Endothelial cell of umbilical vein (primary cell): ENCODE results near the gene DYNLT5. TPM values are rescaled to one million over a fixed set of nuclear protein-coding genes. Genes with fewer than 3 reads are reported as not detected.
"Not testable (repeated sequence)": the region's sequence is repeated elsewhere in the genome, so short reads cannot be mapped to it uniquely, and the experiment has no call there.

Experiments
- BruUV-seq: library from RNA; stranded (reverse); fragments of 400-500 nt; replicated peaks from 2 replicates; lab custom pipeline; 2021; lab: Mats Ljungman, UMichigan
- CTCF ChIA-PET: fragments of 300-600, 350-600 bp; sonication (Branson Sonifier 250); formaldehyde crosslinking; loops from one replicate; lab custom pipeline; 2021; ENCODE audit warnings: antibody characterized with exemption, inconsistent platforms; lab: Charles Lee
- POLR2A ChIA-PET: fragments of 300-600, 350-600 bp; sonication (Branson Sonifier 250); formaldehyde crosslinking; loops from one replicate; lab custom pipeline; 2021; ENCODE audit warnings: antibody characterized with exemption, inconsistent platforms; lab: Charles Lee
- DNase-seq: peaks from one replicate; pipeline ENCODE4 v3.0.0-alpha.2; 2011; ENCODE audit warnings: low read depth, low spot score
- FAIRE-seq: peaks from 2 replicates; lab custom pipeline; 2011; peaks lifted over from hg19 to GRCh38; lab: Jason Lieb, UNC
- H2AFZ ChIP-seq: 2 replicates; pipeline ENCODE4 v1.6.0; 2012; ENCODE audit warnings: low read depth, low read length, control low read depth, inconsistent platforms
- H3K27ac ChIP-seq: 2 replicates; pipeline ENCODE4 v1.5.1; 2011; ENCODE audit warnings: low read depth, mild to moderate bottlenecking, control low read depth, low read length, moderate library complexity; ENCODE audit not compliant: insufficient read depth
- H3K27me3 ChIP-seq, 2 experiments: 2 replicates each; pipeline versions ENCODE4 v1.6.0 to v1.6.1; 2011; ENCODE audit warnings: low read length in 2 of 2, mixed read lengths in 1 of 2; ENCODE audit not compliant: control insufficient read depth in 2 of 2, insufficient read depth in 2 of 2
- H3K36me3 ChIP-seq, 2 experiments: 2 replicates in 1 of 2; 3 replicates in 1 of 2; pipeline ENCODE4 v1.5.1; 2011; ENCODE audit warnings: low read length in 2 of 2, mild to moderate bottlenecking in 1 of 2, moderate library complexity in 1 of 2; ENCODE audit not compliant: control insufficient read depth in 2 of 2, insufficient read depth in 2 of 2; ENCODE audit errors: extremely low read depth in 1 of 2
- H3K4me1 ChIP-seq: 3 replicates; pipeline ENCODE4 v1.5.1; 2011; ENCODE audit warnings: mild to moderate bottlenecking, low read length; ENCODE audit not compliant: control insufficient read depth, insufficient read depth; ENCODE audit errors: extremely low read depth
- H3K4me2 ChIP-seq: 2 replicates; pipeline ENCODE4 v1.6.1; 2011; ENCODE audit warnings: low read length, control low read depth, mixed read lengths; ENCODE audit not compliant: insufficient read depth
- H3K4me3 ChIP-seq, 3 experiments: fragments of 200-600 bp in 1 of 3; sonication (generic), shearing (Covaris generic) in 1 of 3; replicated peaks in 1 of 3; 2 replicates each; pipeline ENCODE4 v1.5.1; 2011 to 2016; ENCODE audit warnings: control low read depth in 3 of 3, low read length in 3 of 3, mild to moderate bottlenecking in 2 of 3, inconsistent platforms in 1 of 3, low read depth in 1 of 3, moderate library complexity in 1 of 3; ENCODE audit not compliant: insufficient read depth in 1 of 3
- H3K79me2 ChIP-seq: 2 replicates; pipeline ENCODE4 v1.6.0; 2012; ENCODE audit warnings: low read length, inconsistent platforms; ENCODE audit not compliant: control insufficient read depth, insufficient read depth
- H3K9ac ChIP-seq: replicated peaks from 2 replicates; pipeline ENCODE3; 2011; ENCODE audit warnings: low read length, control low read depth; ENCODE audit not compliant: insufficient read depth; ENCODE audit errors: extremely low read depth
- H3K9me1 ChIP-seq: replicated peaks from 3 replicates; pipeline ENCODE4 v1.6.0; 2011; ENCODE audit warnings: mild to moderate bottlenecking, low read length; ENCODE audit not compliant: control insufficient read depth, insufficient read depth; ENCODE audit errors: extremely low read depth
- H3K9me3 ChIP-seq: replicated peaks from 2 replicates; pipeline ENCODE4 v1.5.1; 2012; ENCODE audit warnings: low read length, inconsistent platforms; ENCODE audit not compliant: control insufficient read depth, insufficient read depth
- H4K20me1 ChIP-seq: replicated peaks from 2 replicates; pipeline ENCODE3; 2011; ENCODE audit warnings: mild to moderate bottlenecking, low read length; ENCODE audit not compliant: control insufficient read depth, insufficient read depth; ENCODE audit errors: extremely low read depth
- CTCF ChIP-seq, 2 donors: IDR thresholded peaks; 1 replicate in 1 of 2; 2 replicates in 1 of 2; pipeline ENCODE4 v1.5.1; 2011; ENCODE audit warnings: low read length in 2 of 2, mild to moderate bottlenecking in 2 of 2, moderate library complexity in 2 of 2, control low read depth in 1 of 2, inconsistent platforms in 1 of 2, low read depth in 1 of 2; ENCODE audit not compliant: insufficient read depth in 1 of 2; ENCODE audit errors: extremely low read depth in 1 of 2
- EZH2 ChIP-seq: IDR thresholded peaks from 2 replicates; pipeline ENCODE4 v1.6.1; 2012; ENCODE audit warnings: borderline replicate concordance, low read depth, mild to moderate bottlenecking, moderate library complexity, low read length, inconsistent platforms; ENCODE audit not compliant: severe bottlenecking
- FOS ChIP-seq: IDR thresholded peaks from 2 replicates; pipeline ENCODE4 v1.6.1; 2011; ENCODE audit warnings: mild to moderate bottlenecking, low read length, moderate library complexity, borderline replicate concordance; ENCODE audit not compliant: insufficient read depth
- GATA2 ChIP-seq: IDR thresholded peaks from 2 replicates; pipeline ENCODE4 v1.7.0; 2011; ENCODE audit warnings: low read depth, mild to moderate bottlenecking, moderate library complexity, mixed read lengths, low read length; ENCODE audit not compliant: insufficient read length, insufficient read depth
- JUN ChIP-seq: IDR thresholded peaks from 2 replicates; pipeline ENCODE4 v1.6.1; 2011; ENCODE audit warnings: borderline replicate concordance, low read depth; ENCODE audit not compliant: insufficient read length, insufficient read depth
- MAX ChIP-seq: IDR thresholded peaks from 2 replicates; pipeline ENCODE4 v1.6.1; 2011; ENCODE audit not compliant: insufficient read depth, insufficient read length
- MYC ChIP-seq: IDR thresholded peaks from one replicate; pipeline ENCODE4 v1.6.1; 2011; ENCODE audit warnings: mild to moderate bottlenecking, low read depth, low read length
- POLR2A ChIP-seq: IDR thresholded peaks from 2 replicates; pipeline ENCODE4 v1.6.1; 2012; ENCODE audit warnings: low read depth, mild to moderate bottlenecking, control low read depth, low read length
- POLR2AphosphoS5 ChIP-seq: IDR thresholded peaks from 2 replicates; pipeline ENCODE4 v1.6.1; 2012; ENCODE audit warnings: low read depth, mild to moderate bottlenecking, control low read depth, low read length, moderate library complexity; ENCODE audit not compliant: insufficient read depth
- dilution Hi-C: fragments of 300-500 bp; cut with MboI; formaldehyde crosslinking; loops from one replicate; pipeline ENCODE4 v1.15.0; 2019; ENCODE audit warnings: low sequenced_read_pairs; ENCODE audit not compliant: extremely low pct_ligation_motif_present
- intact Hi-C: fragments of 100-400 bp; cut with micrococcal nuclease; formaldehyde crosslinking; loops from one replicate; pipeline ENCODE4 v1.10.0; 2022
- polyA plus RNA-seq, 4 experiments: library from polyadenylated mRNA; depleted of rRNA in 3 of 4; stranded (reverse) in 3 of 4; unstranded in 1 of 4; fragments of >200 nt; gene quantifications; 2 replicates each; pipeline versions ENCODE4 v1.2.1 to v1.2.3, GENCODE V29; 2011 to 2012; ENCODE audit warnings: missing spikeins in 1 of 4
- total RNA-seq: library from RNA; stranded (reverse); gene quantifications from 2 replicates; pipeline ENCODE4 v1.2.3, GENCODE V29; 2021

DYNLT5 gene
- total and polyA plus RNA-seq, 2 donors (not counting 3 experiments of a cell fraction or from before 2014, with no cell fraction given), result 4.0 to 4.5 TPM

- CTCF ChIA-PET, result interaction anchor here (0.6 to 5.7 kb wide), 7 partner anchors 10 to 282 kb away, joined by 3 to 80 read pairs (median 5); no protein-coding TSS in a partner anchor
- FAIRE-seq, H3K27me3 ChIP-seq, H3K79me2 ChIP-seq, POLR2A ChIA-PET, H3K9me1 ChIP-seq, H3K36me3 ChIP-seq, H3K4me3 ChIP-seq, H3K9me3 ChIP-seq, dilution Hi-C loops, H4K20me1 ChIP-seq, H3K9ac ChIP-seq, H2AFZ ChIP-seq: not testable (repeated sequence)
- Histone ChIP-seq H3K4me1 (peaks cover 49% of the 10 kb centered on the region), H3K27ac (peak overlapping the region; percentile 83), H3K4me2 (peak overlapping the region; percentile 13)
- intact Hi-C loops, result loop anchor here (1.0 to 5.0 kb wide), 15 partner anchors 24 to 1308 kb away; partner anchors contain the start of genes DYNLT5, LEPR and LEPROT
- TF ChIP-seq JUN, result peak; percentile 18
- BruUV-seq, result TSS peak; percentile 83
- peak; percentile 90 for DNase-seq
Measured at GRCh38 chr1:66728716-66729115, 23.5 kb upstream of the DYNLT5 start.

GRCh38 chr1:66729119-66729518 is 23.1 kb upstream of the DYNLT5 start:
- CTCF ChIA-PET, result interaction anchor here (0.9 to 1.7 kb wide), 5 partner anchors 9 to 283 kb away, joined by 3 to 7 read pairs (median 4); no protein-coding TSS in a partner anchor
- peak overlapping the region; percentile 83 for H3K27ac ChIP-seq
- no TSS peak for BruUV-seq
- intact Hi-C loops, result loop anchor here (1.0 to 5.0 kb wide), 15 partner anchors 23 to 1308 kb away; partner anchors contain the start of genes DYNLT5, LEPR and LEPROT
- POLR2A ChIA-PET, result no interaction called here
- FAIRE-seq (peak; percentile 89), DNase-seq (peak; percentile 99)
- no peaks in the 10 kb centered on the region for H3K36me3 ChIP-seq
- dilution Hi-C loops, result no loop called here
- H3K4me3 ChIP-seq, result peak overlapping the region in 1 of 3 experiments; percentile 12
- no peaks in the 10 kb centered on the region for H3K9me1 ChIP-seq
- H3K4me1 ChIP-seq, result peaks cover 49% of the 10 kb centered on the region
- no peaks in the 10 kb centered on the region for H3K27me3 ChIP-seq
- peak overlapping the region; percentile 60 for H3K4me2 ChIP-seq
- H3K79me2 ChIP-seq, result no peaks in the 10 kb centered on the region
- no peaks in the 10 kb centered on the region for H3K9me3 ChIP-seq
- no peak overlapping the region for H2AFZ ChIP-seq
- TF ChIP-seq GATA2 (peak; percentile 99), POLR2A (peak; percentile 83), MYC (no peak), FOS (peak; percentile 78), POLR2AphosphoS5 (peak; percentile 96), MAX (no peak), JUN (peak; percentile 93), CTCF (IDR thresholded peaks at IDR 0.05; ENCODE audit: extremely low read depth in 1 of 2, insufficient read depth in 1 of 2, low read depth in 1 of 2, low read length in 2 of 2) (no peak), EZH2 (no peak)
- peak overlapping the region; percentile 69 for H3K9ac ChIP-seq
- H4K20me1 ChIP-seq, result no peaks in the 10 kb centered on the region
